K562 (cell line): Measurements from ENCODE around the gene CENPP.

ENCODE experiments used
- ATF3 ChIP-seq, 2 experiments: fragments of 450-650 bp in 1 of 2; sonication (generic) in 1 of 2; formaldehyde crosslinking in 1 of 2; IDR thresholded peaks in 1 of 2; conservative IDR thresholded peaks in 1 of 2; 2 replicates each; pipeline versions ENCODE4 v1.6.1 to v1.8.1; 2016 to 2023; ENCODE audit warnings: mild to moderate bottlenecking in 2 of 2, moderate library complexity in 2 of 2, inconsistent platforms in 1 of 2, missing genetic modification reagents in 1 of 2
- BRD4 ChIP-seq: fragments of 200-600 bp; sonication (generic); IDR thresholded peaks from 2 replicates; pipeline ENCODE4 v1.6.1; 2017; ENCODE audit warnings: inconsistent platforms
- BRF1 ChIP-seq: IDR thresholded peaks from 3 replicates; pipeline ENCODE4 v1.6.1; 2011; ENCODE audit warnings: borderline replicate concordance, mild to moderate bottlenecking; ENCODE audit not compliant: insufficient read length; ENCODE audit errors: extremely low read depth
- CBX5 ChIP-seq: IDR thresholded peaks from 2 replicates; pipeline ENCODE4 v1.6.1; 2014; ENCODE audit warnings: low read depth, borderline replicate concordance
- CHD2 ChIP-seq: IDR thresholded peaks from 2 replicates; pipeline ENCODE4 v1.6.1; 2011; ENCODE audit warnings: low read depth, low read length
- CHD7 ChIP-seq: fragments of 200-600 bp; sonication (generic); IDR thresholded peaks from one replicate; pipeline ENCODE4 v1.6.1; 2012; ENCODE audit warnings: mild to moderate bottlenecking, low read depth, low read length, inconsistent platforms
- FOXJ3 ChIP-seq: sonication (generic); formaldehyde crosslinking; IDR thresholded peaks from 2 replicates; pipeline ENCODE4 v1.4.0; 2020; ENCODE audit warnings: mild to moderate bottlenecking, missing genetic modification reagents
- MAX ChIP-seq: sonication (generic); formaldehyde crosslinking; IDR thresholded peaks from 2 replicates; pipeline ENCODE4 v1.9.0; 2022; ENCODE audit warnings: mild to moderate bottlenecking, missing genetic modification reagents
- SP1 ChIP-seq: sonication (generic); formaldehyde crosslinking; IDR thresholded peaks from 2 replicates; pipeline ENCODE4 v1.8.1; 2022; ENCODE audit warnings: mild to moderate bottlenecking, missing genetic modification reagents
- USF2 ChIP-seq: sonication (generic); formaldehyde crosslinking; IDR thresholded peaks from 2 replicates; pipeline ENCODE4 v1.5.0; 2020; ENCODE audit warnings: missing genetic modification reagents
- ZHX1 ChIP-seq: fragments of 150-350 bp; conservative IDR thresholded peaks from 2 replicates; pipeline ENCODE4 v1.6.1; 2014; ENCODE audit warnings: low read length
- ZNF239 ChIP-seq: fragments of 250-450 bp; sonication (Bioruptor Pico); IDR thresholded peaks from 2 replicates; pipeline ENCODE4 v1.4.0; 2020; ENCODE audit warnings: mild to moderate bottlenecking

- no peak for TF ChIP-seq BRD4
- TF ChIP-seq MAX (CRISPR knock-in tag), result no peak
- no peak for TF ChIP-seq ZNF239 (CRISPR knock-in tag)
- no peak for TF ChIP-seq ATF3 (IDR thresholded peaks at IDR 0.05)
- no peak for TF ChIP-seq ATF3 (CRISPR knock-in tag; conservative IDR thresholded peaks at IDR 0.05)
- no peak for TF ChIP-seq BRF1
- no peak for TF ChIP-seq CHD2
- no peak for TF ChIP-seq ZHX1
- TF ChIP-seq CBX5, result no peak
- TF ChIP-seq FOXJ3, result no peak
- TF ChIP-seq SP1 (CRISPR knock-in tag), result no peak
- no peak for TF ChIP-seq CHD7
- TF ChIP-seq USF2, result no peak
Measured at GRCh38 chr9:92493749-92494387, 168.1 kb downstream of the CENPP start.
